Measurements from ENCODE around the gene ELOVL5. TPM values are rescaled to one million over a fixed set of nuclear protein-coding genes. Genes with fewer than 3 reads are reported as not detected.

Gene ELOVL5
- total and polyA plus RNA-seq, 4 experiments from 2014 or later: 108 to 125 (median 109) TPM

DNA sequence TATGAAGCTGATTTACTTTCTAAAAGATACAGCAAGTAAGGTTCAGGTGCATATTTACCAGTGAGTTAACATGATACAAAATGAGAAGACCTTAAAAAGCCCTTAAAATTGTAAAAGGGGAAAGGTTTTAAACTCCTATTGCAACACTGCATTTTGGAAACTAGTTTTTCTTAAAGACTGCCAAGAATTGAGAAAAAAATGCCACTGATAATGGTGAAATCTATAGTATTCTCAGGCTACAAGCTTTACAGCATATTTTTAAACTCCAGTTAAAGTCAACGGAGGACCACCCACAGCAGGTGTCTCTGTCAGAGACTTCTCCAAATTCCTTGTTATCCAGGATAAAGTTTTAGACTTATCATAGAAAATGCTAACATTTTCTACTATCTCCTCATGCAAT lies 53.6 kb downstream of the ELOVL5 start:
- intact Hi-C loops (cut with micrococcal nuclease): loop anchor here (2.0 to 10.0 kb wide), 2 partner anchors 20 to 190 kb away; no protein-coding TSS in a partner anchor
- DNase-seq: no peak
- Mint-ChIP-seq H3K4me1 (peaks cover 72 to 98% (median 85%) of the 10 kb centered on the region in 4 donors), H3K4me3 (peak overlapping the region in 1 of 8 donors; percentile 11), H3K27me3 (no peaks in the 10 kb centered on the region), H3K9me3 (no peaks in the 10 kb centered on the region), H3K36me3 (peaks cover 15 to 21% of the 10 kb centered on the region in 2 donors), H3K27ac (peak overlapping the region; percentile 18 to 91 (median 76))
- no peak overlapping the region for H3K4me3 ChIP-seq (ENCODE audit: low read length in 2 of 2)
- peaks cover 97% of the 10 kb centered on the region for H3K4me1 ChIP-seq (ENCODE audit: insufficient read depth, low read length)
- H3K36me3 ChIP-seq (ENCODE audit: insufficient read depth, low read length): no peaks in the 10 kb centered on the region
- ChIA-PET CTCF (ENCODE audit: partially characterized antibody) (interaction anchor here (1.4 to 3.7 kb wide), 5 partner anchors 10 to 53 kb away, joined by 4 to 20 read pairs (median 6); partner anchors contain the start of gene ELOVL5), POLR2A (ENCODE audit: partially characterized antibody) (interaction anchor here (1.2 to 3.7 kb wide), 2 partner anchors 14 to 53 kb away, joined by 3 to 24 read pairs; partner anchors contain the start of gene ELOVL5)
- H3K27me3 ChIP-seq (ENCODE audit: insufficient read depth, low read length): no peaks in the 10 kb centered on the region
- H3K9me3 ChIP-seq (ENCODE audit: control insufficient read depth in 1 of 2, low read length in 2 of 2): no peaks in the 10 kb centered on the region
- no peak overlapping the region for H3K27ac ChIP-seq (ENCODE audit: low read depth, low read length)

DNA sequence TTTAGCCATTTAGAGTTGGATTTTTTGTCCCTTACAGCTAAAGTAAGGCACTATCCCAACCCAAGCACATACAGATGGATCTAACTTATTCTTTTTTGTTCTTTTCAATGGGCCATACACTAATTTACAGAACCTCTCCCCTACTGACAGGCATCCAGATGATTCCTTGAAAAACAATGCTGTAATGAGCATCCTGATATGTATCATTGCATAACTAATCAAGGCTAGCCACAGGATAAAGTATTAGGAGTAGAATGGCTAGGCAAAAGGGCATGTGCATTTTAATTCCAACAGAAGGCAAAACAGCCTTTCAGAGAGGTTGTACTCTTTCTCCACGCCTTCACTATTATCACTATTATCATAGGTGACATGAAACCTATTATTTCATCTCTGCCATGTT lies 54.1 kb downstream of the ELOVL5 start:
- Histone ChIP-seq H3K27me3 (ENCODE audit: insufficient read depth, low read length) (no peaks in the 10 kb centered on the region), H3K36me3 (ENCODE audit: insufficient read depth, low read length) (no peaks in the 10 kb centered on the region), H3K27ac (ENCODE audit: low read depth, low read length) (peak overlapping the region; percentile 27), H3K4me1 (ENCODE audit: insufficient read depth, low read length) (peaks cover 97% of the 10 kb centered on the region), H3K9me3 (ENCODE audit: control insufficient read depth in 1 of 2, low read length in 2 of 2) (no peaks in the 10 kb centered on the region), H3K4me3 (ENCODE audit: low read length in 2 of 2) (no peak overlapping the region)
- peaks cover 70 to 98% (median 84%) of the 10 kb centered on the region in 4 donors for H3K4me1 Mint-ChIP-seq
- no peaks in the 10 kb centered on the region for H3K9me3 Mint-ChIP-seq
- H3K27ac Mint-ChIP-seq: peak overlapping the region in 6 of 7 donors; percentile 21 to 84 (median 76)
- peaks cover 15 to 24% of the 10 kb centered on the region in 2 donors for H3K36me3 Mint-ChIP-seq
- POLR2A ChIA-PET (ENCODE audit: partially characterized antibody): interaction anchor here (1.2 to 3.7 kb wide), 4 partner anchors 8 to 54 kb away, joined by 3 to 24 read pairs (median 5); partner anchors contain the start of gene ELOVL5
- intact Hi-C loops (cut with micrococcal nuclease): loop anchor here (2.0 to 10.0 kb wide), 4 partner anchors 20 to 190 kb away; no protein-coding TSS in a partner anchor
- DNase-seq: no peak
- CTCF ChIA-PET (ENCODE audit: partially characterized antibody): interaction anchor here (0.6 to 3.7 kb wide), 14 partner anchors 8 to 122 kb away, joined by 3 to 20 read pairs (median 4); partner anchors contain the start of gene ELOVL5
- H3K27me3 Mint-ChIP-seq: no peaks in the 10 kb centered on the region
- peak overlapping the region in 3 of 8 donors; percentile 4 to 47 (median 47) for H3K4me3 Mint-ChIP-seq

DNA sequence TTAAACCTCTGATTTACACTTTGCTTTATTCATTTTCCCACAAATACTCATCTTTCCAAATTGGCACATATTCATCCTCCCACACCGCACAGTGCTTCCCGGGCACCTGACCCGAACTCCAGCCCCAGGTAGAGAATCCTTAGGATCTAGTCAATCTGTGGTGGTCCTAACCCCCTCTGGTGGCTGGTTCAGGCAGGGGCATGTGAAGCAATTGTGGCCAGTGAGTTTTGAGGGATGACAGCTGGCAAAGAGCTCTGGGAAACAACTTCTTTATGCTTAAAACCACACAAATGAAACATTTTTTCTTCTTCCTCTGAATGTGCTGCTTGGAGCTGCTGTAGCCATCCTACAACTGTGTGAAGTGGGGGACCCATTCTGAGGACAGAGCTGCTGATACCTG lies 54.7 kb downstream of the ELOVL5 start:
- ChIA-PET CTCF (ENCODE audit: partially characterized antibody) (interaction anchor here (0.6 to 3.7 kb wide), 14 partner anchors 9 to 121 kb away, joined by 3 to 20 read pairs (median 4); partner anchors contain the start of gene ELOVL5), POLR2A (ENCODE audit: partially characterized antibody) (interaction anchor here (1.2 to 3.7 kb wide), 4 partner anchors 9 to 54 kb away, joined by 3 to 24 read pairs (median 5); partner anchors contain the start of gene ELOVL5)
- H3K9me3 ChIP-seq (ENCODE audit: control insufficient read depth in 1 of 2, low read length in 2 of 2): no peaks in the 10 kb centered on the region
- intact Hi-C loops (cut with micrococcal nuclease): loop anchor here (2.0 to 10.0 kb wide), 4 partner anchors 21 to 191 kb away; no protein-coding TSS in a partner anchor
- H3K27ac ChIP-seq (ENCODE audit: low read depth, low read length): peak overlapping the region; percentile 27
- H3K4me3 ChIP-seq (ENCODE audit: low read length in 2 of 2): no peak overlapping the region
- Mint-ChIP-seq H3K4me1 (peaks cover 69 to 97% (median 83%) of the 10 kb centered on the region in 4 donors), H3K9me3 (no peaks in the 10 kb centered on the region), H3K4me3 (peak overlapping the region in 2 of 8 donors; percentile 6 to 34), H3K36me3 (peaks cover 15 to 26% of the 10 kb centered on the region in 2 donors), H3K27me3 (no peaks in the 10 kb centered on the region), H3K27ac (peak overlapping the region; percentile 53 to 94 (median 83))
- no peaks in the 10 kb centered on the region for H3K36me3 ChIP-seq (ENCODE audit: insufficient read depth, low read length)
- no peak for DNase-seq
- H3K27me3 ChIP-seq (ENCODE audit: insufficient read depth, low read length): no peaks in the 10 kb centered on the region
- H3K4me1 ChIP-seq (ENCODE audit: insufficient read depth, low read length): peaks cover 97% of the 10 kb centered on the region

DNA sequence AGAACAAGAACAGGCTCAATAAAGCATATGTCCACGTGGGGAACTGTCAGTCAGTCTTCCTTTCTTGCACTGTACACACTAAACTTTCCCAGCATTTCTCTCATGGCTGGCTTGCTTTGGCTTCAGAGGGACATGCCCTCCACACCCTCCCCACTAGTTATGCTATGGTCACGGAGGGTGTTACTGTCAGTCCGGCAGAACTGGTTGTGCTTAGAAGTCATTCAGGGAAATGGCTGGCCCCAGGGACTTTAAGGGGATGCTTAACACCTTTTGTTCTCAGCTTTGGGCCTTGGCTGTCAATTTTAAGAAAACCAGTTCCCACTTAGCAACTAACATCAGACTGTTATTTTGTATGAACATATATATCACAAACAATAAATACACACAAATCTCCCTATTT lies 55.1 kb downstream of the ELOVL5 start:
- no peaks in the 10 kb centered on the region for H3K9me3 ChIP-seq (ENCODE audit: control insufficient read depth in 1 of 2, low read length in 2 of 2)
- H3K4me3 ChIP-seq (ENCODE audit: low read length in 2 of 2): no peak overlapping the region
- peak overlapping the region in 1 of 8 donors; percentile 25 for H3K4me3 Mint-ChIP-seq
- H3K9me3 Mint-ChIP-seq: no peaks in the 10 kb centered on the region
- H3K36me3 Mint-ChIP-seq: peaks cover 17 to 30% of the 10 kb centered on the region in 2 donors
- intact Hi-C loops (cut with micrococcal nuclease): loop anchor here (2.0 to 10.0 kb wide), 4 partner anchors 21 to 191 kb away; no protein-coding TSS in a partner anchor
- H3K27me3 ChIP-seq (ENCODE audit: insufficient read depth, low read length): no peaks in the 10 kb centered on the region
- ChIA-PET CTCF (ENCODE audit: partially characterized antibody) (interaction anchor here (0.8 to 3.7 kb wide), 10 partner anchors 9 to 121 kb away, joined by 3 to 20 read pairs (median 4); partner anchors contain the start of gene ELOVL5), POLR2A (ENCODE audit: partially characterized antibody) (interaction anchor here (0.5 to 3.7 kb wide), 4 partner anchors 9 to 55 kb away, joined by 3 to 24 read pairs (median 5); partner anchors contain the start of gene ELOVL5)
- peak overlapping the region; percentile 27 for H3K27ac ChIP-seq (ENCODE audit: low read depth, low read length)
- peaks cover 97% of the 10 kb centered on the region for H3K4me1 ChIP-seq (ENCODE audit: insufficient read depth, low read length)
- no peaks in the 10 kb centered on the region for H3K27me3 Mint-ChIP-seq
- H3K27ac Mint-ChIP-seq: peak overlapping the region; percentile 53 to 94 (median 84)
- no peak for DNase-seq
- peaks cover 67 to 94% (median 81%) of the 10 kb centered on the region in 4 donors for H3K4me1 Mint-ChIP-seq
- H3K36me3 ChIP-seq (ENCODE audit: insufficient read depth, low read length): no peaks in the 10 kb centered on the region

DNA sequence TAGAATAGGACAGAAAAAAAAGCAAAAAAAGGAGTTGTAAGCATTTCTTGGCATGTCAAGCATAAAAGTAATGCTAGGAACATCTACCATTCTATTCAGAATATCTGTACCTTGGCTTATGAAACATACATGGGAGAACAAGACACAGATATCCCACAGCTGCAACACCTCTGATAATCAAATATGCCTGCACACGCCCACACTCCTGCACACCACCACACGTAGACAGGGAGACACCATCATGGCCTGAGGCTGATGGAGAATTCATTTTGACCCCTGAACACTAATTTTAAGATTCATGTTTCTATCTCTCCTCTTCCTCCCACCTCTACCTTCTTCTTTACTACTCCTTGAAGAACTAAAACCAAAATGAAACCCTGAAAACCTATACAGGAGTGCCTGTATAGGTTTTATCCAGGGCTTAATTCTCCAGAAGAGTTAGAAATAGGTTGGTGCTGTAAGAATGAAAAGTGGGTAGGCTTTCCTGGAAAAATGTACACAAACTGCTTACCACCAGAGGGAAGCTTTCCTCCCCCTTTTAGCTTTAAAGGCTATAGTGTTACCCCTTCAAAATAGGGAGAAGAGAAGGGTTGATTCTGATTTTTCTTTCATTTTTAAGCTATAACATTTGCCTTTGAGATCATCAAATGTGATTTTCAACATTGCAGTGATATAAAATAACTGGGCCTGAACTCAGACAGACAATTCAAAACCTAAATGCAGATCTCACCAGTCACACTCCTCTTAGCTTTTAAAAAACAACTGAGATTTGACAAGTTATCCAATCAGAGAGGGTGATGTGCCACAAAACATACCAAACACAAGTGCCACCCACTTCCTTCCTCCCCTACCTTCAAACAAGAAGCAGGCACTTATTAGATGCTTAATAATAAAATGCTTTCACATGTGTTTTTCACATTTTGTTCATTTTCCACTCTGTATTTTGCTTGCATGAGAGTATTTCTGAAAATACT lies 57.9 kb downstream of the ELOVL5 start:
- peaks cover 93% of the 10 kb centered on the region for H3K4me1 ChIP-seq (ENCODE audit: insufficient read depth, low read length)
- no peaks in the 10 kb centered on the region for H3K27me3 Mint-ChIP-seq

DNA sequence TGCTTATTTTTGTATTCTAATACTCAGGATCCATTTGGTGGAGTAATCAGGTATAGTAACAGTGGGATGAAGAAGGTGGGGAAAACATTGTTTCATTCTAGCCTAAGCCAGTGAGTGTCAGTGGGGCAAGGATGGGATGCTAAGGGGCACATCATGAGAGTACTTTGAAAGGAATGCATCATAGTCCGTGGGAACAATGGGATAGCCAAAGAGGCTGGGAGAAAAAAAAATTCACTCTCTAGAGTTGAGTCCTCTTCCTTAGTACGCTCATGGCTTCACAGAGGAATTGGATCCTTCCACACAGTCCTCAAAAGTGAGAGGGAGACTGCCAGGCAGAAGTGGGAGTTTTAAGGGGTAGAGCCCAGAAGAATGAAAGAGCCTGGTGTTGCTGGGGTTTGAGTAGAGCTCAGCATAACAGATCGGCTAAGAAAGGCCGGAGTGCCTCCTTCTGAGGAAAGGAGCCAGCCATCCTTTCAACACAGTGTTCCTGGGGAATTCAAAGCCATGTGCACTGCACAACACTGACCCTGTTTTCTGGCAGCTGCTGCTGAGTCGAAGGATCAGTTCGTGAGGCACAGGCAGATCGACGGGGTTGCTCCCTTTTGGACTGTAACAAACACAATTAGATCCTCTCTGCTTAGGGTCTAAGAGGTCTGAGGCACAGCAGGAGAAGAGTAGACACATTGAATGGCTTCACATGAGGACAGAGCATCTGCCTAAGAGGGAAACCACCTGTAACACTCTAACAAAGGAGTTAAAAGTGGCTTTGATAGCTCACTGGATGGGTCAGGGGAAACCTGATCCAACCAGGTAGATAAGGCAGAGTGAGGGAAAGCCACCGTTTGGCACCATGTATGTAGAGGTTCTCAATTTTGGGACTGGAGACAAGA lies 61.2 kb downstream of the ELOVL5 start:
- Histone ChIP-seq H3K9me3 (ENCODE audit: control insufficient read depth in 1 of 2, low read length in 2 of 2) (no peaks in the 10 kb centered on the region), H3K27me3 (ENCODE audit: insufficient read depth, low read length) (no peaks in the 10 kb centered on the region), H3K4me1 (ENCODE audit: insufficient read depth, low read length) (peaks cover 94% of the 10 kb centered on the region), H3K27ac (ENCODE audit: low read depth, low read length) (no peak overlapping the region), H3K36me3 (ENCODE audit: insufficient read depth, low read length) (peaks cover 7% of the 10 kb centered on the region), H3K4me3 (ENCODE audit: low read length in 2 of 2) (no peak overlapping the region)
- Mint-ChIP-seq H3K4me1 (peaks cover 62 to 87% (median 75%) of the 10 kb centered on the region in 4 donors), H3K9me3 (no peaks in the 10 kb centered on the region), H3K27me3 (no peaks in the 10 kb centered on the region), H3K36me3 (peaks cover 28 to 44% of the 10 kb centered on the region in 2 donors), H3K4me3 (peak overlapping the region in 3 of 8 donors; percentile 21 to 72 (median 26)), H3K27ac (peak overlapping the region; percentile 39 to 92 (median 85))
- intact Hi-C loops (cut with micrococcal nuclease): no loop called here
- no peak for DNase-seq
- ChIA-PET POLR2A (ENCODE audit: partially characterized antibody) (interaction anchor here (0.5 to 6.0 kb wide), 4 partner anchors 16 to 72 kb away, joined by 3 to 80 read pairs (median 4); partner anchors contain the start of gene ELOVL5), CTCF (ENCODE audit: partially characterized antibody) (interaction anchor here (1.0 to 2.4 kb wide), 4 partner anchors 9 to 114 kb away, joined by 3 to 9 read pairs (median 4); no protein-coding TSS in a partner anchor)

More for the DNA sequence above, 57.9 kb downstream of the ELOVL5 start:
- Mint-ChIP-seq H3K4me3 (peak overlapping the region; percentile 10 to 75 (median 58)), H3K27ac (peak overlapping the region; percentile 39 to 97 (median 85)), H3K4me1 (peaks cover 64 to 91% (median 78%) of the 10 kb centered on the region in 4 donors), H3K36me3 (peaks cover 29 to 45% of the 10 kb centered on the region in 2 donors), H3K9me3 (no peaks in the 10 kb centered on the region)
- Histone ChIP-seq H3K27me3 (ENCODE audit: insufficient read depth, low read length) (no peaks in the 10 kb centered on the region), H3K36me3 (ENCODE audit: insufficient read depth, low read length) (peaks cover 7% of the 10 kb centered on the region), H3K27ac (ENCODE audit: low read depth, low read length) (peak overlapping the region; percentile 45), H3K4me3 (ENCODE audit: low read length in 2 of 2) (peak overlapping the region in 1 of 2 donors; percentile 15), H3K9me3 (ENCODE audit: control insufficient read depth in 1 of 2, low read length in 2 of 2) (no peaks in the 10 kb centered on the region)
- DNase-seq: peak; percentile 64 to 76 (median 65)
- ChIA-PET CTCF (ENCODE audit: partially characterized antibody) (interaction anchor here (0.7 to 3.0 kb wide), 24 partner anchors 9 to 1006 kb away, joined by 3 to 28 read pairs (median 4); partner anchors contain the start of genes ELOVL5 and MCM3), POLR2A (ENCODE audit: partially characterized antibody) (interaction anchor here (0.8 to 6.0 kb wide), 16 partner anchors 10 to 72 kb away, joined by 3 to 80 read pairs (median 8); partner anchors contain the start of gene ELOVL5)
- intact Hi-C loops (cut with micrococcal nuclease): loop anchor here (1.0 to 10.0 kb wide), 9 partner anchors 11 to 194 kb away; no protein-coding TSS in a partner anchor
